Raji (cell line): ENCODE results near the gene CHMP4B.

Experiments used
- POLR2A ChIP-seq: IDR thresholded peaks from 2 replicates; pipeline ENCODE4 v1.6.1; 2011; ENCODE audit warnings: low read depth, low read length, control low read depth; ENCODE audit not compliant: insufficient read depth

Gene CHMP4B

DNA sequence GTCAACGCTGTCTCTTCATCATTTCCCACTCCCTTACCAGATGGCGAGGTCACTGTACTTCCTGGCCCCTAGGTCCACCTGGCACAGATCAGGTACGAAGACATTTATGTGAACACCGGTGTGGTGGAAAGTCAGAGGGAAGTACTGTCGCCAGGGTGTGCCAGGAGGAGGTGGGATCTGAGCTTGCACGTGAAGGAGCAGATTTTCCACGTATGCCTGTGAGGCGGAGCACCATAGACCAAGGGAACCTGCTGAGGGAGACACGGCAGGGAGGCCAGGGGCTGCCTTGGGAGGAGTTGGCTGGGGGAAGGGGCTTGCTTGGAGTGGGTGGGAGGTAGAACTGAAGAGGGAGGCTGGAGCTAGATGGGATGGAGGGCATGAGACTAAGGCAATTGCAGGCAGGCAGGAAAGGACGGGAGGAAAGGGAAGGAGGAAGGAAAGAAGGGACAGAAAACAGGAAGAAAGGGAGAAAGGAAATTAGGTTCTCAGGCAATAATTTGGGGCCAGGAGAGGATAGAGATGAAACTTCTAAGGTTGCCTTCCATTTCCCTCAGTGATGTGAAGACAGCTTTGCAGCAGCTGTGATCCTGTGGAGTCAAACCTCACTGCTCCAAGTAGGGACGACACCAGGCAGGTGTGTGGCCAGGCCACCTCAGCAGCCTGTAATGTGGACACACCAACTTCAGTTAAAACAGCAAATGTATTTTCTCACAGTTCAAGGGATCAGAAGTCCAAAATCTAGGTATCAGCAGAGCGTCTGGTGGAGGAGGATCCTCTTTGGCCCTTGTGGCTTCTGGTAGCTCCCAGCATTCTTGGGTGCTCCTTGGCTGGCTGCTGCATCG is 46.8 kb downstream of the CHMP4B start:
- TF ChIP-seq POLR2A, result no peak

- TF ChIP-seq POLR2A, result no peak
Measured at GRCh38 chr20:33858666-33859065, 47.5 kb downstream of the CHMP4B start.

DNA sequence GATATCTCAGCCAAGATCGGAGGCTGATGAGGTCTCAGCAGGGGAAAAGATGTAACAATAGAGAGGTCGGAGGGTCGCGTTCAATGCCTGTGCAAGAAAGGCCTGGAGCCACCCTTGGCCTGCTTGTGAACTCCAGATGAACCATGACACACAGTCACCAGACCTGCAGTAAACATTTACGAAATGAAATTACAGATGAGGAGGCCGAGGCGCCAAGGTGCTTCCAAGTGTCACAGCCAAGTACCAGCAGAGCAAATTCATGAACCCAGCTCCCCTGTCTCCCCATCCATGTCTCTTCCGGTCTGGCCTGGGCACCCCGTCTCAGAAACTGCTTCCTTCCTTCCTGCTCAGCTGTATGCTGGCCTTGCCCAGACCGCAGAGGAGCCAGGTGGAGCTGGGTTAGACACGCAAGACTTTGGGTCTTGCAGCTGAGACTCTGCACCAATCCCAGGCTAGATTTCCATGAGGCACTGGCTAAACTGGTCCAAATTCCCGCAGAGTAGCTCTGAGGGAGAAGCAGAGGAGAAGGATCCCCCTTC is 48.1 kb downstream of the CHMP4B start:
- TF ChIP-seq POLR2A, result no peak

- no peak for TF ChIP-seq POLR2A
Measured at GRCh38 chr20:33859751-33860150, 48.6 kb downstream of the CHMP4B start.

DNA sequence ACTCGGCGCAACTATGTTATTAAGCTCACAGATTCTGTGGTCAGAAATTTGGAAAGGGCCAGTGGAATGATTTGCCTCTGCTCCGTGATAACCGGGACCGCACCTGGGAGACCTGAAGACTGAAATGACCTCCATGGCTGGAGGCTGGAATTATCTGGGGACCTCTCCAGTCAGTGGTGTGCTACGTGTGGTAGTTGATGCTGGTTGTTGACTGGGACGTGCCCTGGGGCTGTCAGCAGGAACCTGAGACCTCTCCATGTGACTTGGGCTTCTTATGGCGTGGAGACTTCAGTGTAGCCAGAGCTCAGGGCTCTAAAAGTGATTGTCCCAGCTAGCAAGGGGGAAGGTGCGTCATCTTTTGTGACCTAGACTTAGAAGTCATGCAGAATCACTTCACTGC is 50.3 kb downstream of the CHMP4B start:
- TF ChIP-seq POLR2A, result no peak

DNA sequence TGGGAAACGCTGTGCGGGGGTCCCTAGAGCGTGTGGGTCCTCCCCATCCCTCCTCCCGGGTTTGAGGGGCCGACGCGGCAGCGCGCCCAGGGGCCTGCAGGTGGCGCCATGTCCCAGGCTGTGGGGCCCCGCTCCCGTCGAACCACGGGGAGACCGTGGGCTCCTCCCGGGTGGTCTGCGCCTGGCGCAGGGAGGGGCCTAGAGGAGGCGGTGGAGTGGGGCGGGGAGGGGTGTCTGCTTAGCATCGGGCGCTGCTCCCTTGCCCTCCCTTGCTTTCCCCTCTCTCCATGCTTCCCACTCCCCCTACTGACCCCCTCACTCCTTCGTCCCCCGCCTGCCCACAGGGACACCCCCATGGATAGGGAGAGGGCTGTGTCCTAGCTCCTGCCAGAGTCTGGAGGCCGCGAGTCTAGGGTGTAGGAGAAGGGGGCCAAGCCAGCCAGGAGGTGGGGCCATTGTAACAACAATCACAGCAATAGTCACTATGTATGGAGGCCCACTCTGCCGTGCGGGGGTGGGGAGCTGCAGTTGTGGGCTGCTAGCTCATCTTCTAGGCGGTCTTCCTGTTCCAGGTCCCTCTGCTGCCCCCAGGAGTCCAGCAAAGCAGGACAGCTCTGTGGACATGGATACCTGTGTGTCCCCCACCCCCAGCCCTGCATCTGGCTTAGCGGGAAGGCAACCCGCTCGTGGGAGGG is 51.7 kb downstream of the CHMP4B start:
- TF ChIP-seq POLR2A, result no peak

- TF ChIP-seq POLR2A, result no peak
Measured at GRCh38 chr20:33863440-33864323, 52.5 kb downstream of the CHMP4B start.

- no peak for TF ChIP-seq POLR2A
Measured at GRCh38 chr20:33864324-33864963, 53.3 kb downstream of the CHMP4B start.

DNA sequence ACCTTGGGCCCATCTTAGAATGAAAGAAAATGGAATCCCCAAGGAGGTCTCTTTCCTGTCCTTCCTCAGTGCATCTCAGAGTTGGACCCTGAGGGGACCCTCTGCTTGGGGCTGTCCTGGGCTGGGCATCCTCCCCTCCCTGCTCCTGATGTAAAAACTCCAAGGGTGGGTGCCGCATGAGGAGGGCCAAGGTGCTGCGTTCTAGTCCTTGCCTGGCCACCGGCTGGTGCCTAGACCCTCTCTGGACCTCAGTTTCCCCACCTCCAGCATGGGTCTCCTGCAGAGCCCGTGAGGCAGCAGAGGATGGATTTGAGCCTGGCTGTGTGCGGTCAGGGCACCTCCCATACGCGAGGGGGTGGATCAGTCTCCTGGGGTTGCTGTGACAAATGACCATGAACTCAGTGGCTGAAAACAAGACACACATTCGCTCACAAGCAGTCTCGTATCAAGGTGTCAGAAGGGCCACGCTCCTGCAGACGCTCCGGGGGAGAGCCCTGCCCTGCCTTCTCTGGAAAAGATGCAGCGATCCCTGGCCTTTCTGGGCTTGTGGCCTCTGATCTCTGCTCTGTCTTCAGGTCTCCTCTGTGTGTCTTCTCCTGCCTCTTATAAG is 54.7 kb downstream of the CHMP4B start:
- no peak for TF ChIP-seq POLR2A

DNA sequence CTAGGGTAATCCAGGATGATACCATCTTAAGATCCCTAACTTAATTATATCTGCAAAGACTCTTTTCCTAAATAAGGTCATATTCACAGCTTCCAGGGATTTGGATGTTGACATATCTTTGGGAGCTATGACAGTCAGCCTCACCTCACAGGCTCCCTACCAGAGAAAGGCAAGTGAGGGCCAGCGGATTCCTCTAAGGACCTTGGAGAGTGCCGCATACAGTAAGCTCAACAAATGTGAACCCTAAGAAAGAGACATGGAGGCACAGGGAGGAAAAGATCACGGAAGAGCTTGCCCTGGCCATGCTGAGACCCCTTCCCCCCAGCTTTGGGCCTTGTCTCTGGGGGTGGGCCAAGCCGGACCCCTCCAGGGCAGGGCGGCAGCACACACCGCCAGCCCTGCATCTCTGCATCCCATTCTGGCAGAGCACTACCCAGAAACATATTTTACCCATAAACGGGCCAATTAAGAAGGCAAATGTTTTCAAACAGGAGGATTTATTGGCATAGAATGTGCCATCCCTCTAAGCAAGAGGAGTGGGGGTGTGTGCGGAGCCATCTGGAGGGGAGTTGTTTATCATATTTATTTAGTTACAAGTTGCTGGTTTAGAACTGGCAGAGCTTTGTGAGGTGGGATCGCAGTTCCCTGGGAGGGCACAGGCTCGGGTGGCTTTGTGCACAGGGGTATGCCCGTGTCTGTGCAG is 55.4 kb downstream of the CHMP4B start:
- no peak for TF ChIP-seq POLR2A

GRCh38 chr20:33868042-33868441 is 56.9 kb downstream of the CHMP4B start:
- TF ChIP-seq POLR2A, result no peak

DNA sequence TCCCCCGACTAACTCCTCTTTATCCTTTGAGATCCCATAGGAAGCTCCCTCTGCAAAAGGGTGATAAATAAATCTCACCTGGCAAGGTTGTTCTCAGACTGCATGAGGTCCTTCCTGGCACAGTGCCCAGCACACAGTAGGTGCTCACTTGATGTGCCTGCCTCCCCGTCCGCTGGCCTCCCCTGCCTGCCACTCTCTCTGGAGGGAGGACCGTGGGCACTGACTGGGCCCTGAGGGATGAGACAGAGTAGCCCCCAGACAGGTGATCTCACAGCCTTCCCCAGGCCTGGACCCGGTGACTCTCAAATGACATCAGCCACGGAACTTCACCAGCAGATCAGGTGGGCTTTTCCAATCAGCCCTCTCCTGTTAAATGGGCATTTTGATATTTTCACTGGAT is 57.4 kb downstream of the CHMP4B start:
- TF ChIP-seq POLR2A, result no peak

GRCh38 chr20:33869283-33869682 is 58.1 kb downstream of the CHMP4B start:
- TF ChIP-seq POLR2A, result no peak

DNA sequence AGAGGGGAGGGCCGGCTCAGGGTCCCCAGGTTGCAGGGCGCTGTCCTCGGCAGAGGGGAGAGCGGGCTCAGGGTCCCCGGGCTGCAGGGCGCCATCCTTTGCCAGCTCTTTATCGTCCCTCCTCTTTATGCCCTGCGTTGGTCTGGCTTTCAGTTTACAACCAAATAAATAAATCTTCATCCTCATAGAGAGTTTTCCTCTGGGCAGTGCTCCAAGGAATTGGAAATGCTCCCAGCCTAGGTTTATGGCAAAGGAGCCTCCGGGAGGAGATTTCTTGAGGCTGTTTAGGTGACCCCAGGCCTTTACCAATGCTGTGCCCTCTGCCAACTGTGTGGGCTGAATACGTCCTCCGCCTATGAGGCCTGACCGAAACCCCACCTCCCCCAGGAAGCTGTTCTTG is 60.2 kb downstream of the CHMP4B start:
- TF ChIP-seq POLR2A, result no peak
